NCI-H446 (cell line): ENCODE data around the gene TANGO6.

Experiments
- DNase-seq, 2 experiments: peaks; one replicate each; lab custom pipeline; 2025; lab: John Stamatoyannopoulos, UW

Gene TANGO6

GRCh38 chr16:68909099-68909733 lies 65.9 kb downstream of the TANGO6 start:
- no peak for DNase-seq

GRCh38 chr16:68910051-68910450 lies 66.7 kb downstream of the TANGO6 start:
- no peak for DNase-seq

- no peak for DNase-seq
Observed at GRCh38 chr16:68915589-68915988, 72.3 kb downstream of the TANGO6 start.

DNA sequence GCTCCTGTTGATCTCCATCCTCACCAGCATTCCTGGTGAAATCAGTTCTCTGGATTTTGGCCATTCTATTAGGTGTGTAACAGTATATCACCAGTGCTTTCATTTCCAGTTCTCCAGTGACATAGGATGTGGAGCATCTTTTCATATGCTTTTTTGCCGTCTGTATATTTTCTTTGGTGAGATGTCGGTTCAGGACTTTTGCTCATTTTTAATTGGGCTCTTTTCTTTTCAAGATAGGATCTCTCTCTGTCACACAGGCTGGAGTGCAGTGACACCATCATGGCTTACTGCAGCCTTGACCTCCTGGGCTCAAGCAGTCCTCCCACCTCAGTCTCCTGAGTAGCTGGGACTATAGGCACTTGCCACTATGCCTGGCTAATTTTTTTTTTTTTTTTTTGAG lies 74.2 kb downstream of the TANGO6 start:
- DNase-seq: no peak

DNA sequence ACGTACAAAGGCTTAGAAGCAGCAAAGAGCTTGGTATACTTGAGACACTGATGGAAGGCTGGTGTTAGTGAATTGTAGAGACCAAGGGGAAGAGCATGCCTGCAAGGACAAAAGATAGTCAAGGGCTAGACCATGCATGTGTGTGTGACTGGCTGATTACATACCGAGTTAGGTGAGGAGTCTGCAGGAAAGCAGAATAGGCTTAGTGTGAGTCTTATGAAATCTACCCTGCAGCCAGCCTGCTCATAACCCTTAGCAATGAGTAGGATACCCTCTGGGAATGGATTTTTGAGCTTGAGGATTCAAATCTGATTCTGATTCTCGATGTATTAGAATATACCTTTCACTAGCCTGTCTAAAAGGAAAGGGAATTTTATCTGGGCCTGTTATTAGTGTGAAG lies 77.0 kb downstream of the TANGO6 start:
- no peak for DNase-seq

GRCh38 chr16:68921637-68922036 lies 78.3 kb downstream of the TANGO6 start:
- DNase-seq: no peak

DNA sequence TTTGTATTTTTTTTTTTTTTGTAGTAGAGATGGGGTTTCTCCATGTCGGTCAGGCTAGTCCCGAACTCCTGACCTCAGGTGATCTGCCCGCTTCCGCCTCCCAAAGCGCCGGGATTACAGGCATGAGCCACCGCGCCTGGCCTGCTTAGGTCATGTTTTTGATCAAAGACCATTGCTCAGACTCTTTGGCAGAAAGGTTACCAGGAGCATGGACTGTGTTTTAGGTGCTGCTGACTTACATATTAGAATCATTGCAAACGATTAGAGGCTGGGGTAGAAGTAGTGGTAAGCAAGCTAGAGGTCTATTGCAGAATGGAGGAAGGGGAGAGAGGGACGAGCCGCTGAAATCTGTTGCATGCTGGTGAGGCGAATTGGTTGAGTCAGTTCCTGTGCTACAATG lies 79.8 kb downstream of the TANGO6 start:
- no peak for DNase-seq

GRCh38 chr16:68927018-68927417 lies 83.7 kb downstream of the TANGO6 start:
- no peak for DNase-seq

- no peak for DNase-seq
Observed at GRCh38 chr16:68931196-68931595, 87.9 kb downstream of the TANGO6 start.

DNA sequence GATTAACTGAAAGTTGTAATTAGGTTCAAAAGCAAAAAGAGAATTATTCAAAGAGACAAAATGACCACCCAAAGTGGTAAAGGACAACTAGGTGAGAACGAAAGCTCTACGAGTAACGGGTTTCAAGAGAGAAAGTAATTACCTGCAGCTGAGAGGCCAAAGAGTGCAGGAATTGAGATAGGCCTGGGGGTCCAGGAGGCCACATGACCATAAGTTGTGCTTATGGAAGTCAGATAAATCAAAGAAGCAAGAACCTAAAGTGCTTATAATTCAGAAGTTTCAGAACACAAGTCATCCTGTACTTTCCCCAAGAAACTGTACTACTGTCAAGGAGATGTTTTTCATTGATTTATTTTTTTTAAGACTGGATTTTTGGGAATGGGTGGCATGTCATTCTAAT lies 91.1 kb downstream of the TANGO6 start:
- no peak for DNase-seq

- no peak for DNase-seq
Observed at GRCh38 chr16:68935008-68935407, 91.7 kb downstream of the TANGO6 start.

GRCh38 chr16:68936736-68937631 lies 93.7 kb downstream of the TANGO6 start:
- peak; percentile 41 to 54 for DNase-seq

- DNase-seq: no peak
Observed at GRCh38 chr16:68939692-68940320, 96.5 kb downstream of the TANGO6 start.

- DNase-seq: no peak
Observed at GRCh38 chr16:68940816-68941215, 97.5 kb downstream of the TANGO6 start.

DNA sequence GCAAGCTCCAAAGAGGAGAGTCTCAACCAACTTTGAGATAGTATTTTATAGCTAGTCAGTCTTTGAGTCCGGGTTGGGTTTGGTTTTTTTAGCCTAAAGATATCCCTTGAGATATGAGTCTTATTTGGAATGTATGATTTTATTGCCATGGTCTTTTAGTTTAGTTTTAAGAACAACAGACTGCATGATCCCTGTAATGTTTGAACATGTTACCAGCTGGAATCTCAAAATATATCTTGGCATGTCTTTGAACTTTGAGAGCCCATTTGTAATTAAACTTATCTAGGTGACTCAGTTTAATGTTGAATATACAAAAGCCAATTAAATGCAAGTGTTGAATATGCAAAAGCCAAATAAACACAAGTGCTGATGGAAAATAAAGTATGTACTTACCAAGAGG lies 100.6 kb downstream of the TANGO6 start:
- DNase-seq: no peak

DNA sequence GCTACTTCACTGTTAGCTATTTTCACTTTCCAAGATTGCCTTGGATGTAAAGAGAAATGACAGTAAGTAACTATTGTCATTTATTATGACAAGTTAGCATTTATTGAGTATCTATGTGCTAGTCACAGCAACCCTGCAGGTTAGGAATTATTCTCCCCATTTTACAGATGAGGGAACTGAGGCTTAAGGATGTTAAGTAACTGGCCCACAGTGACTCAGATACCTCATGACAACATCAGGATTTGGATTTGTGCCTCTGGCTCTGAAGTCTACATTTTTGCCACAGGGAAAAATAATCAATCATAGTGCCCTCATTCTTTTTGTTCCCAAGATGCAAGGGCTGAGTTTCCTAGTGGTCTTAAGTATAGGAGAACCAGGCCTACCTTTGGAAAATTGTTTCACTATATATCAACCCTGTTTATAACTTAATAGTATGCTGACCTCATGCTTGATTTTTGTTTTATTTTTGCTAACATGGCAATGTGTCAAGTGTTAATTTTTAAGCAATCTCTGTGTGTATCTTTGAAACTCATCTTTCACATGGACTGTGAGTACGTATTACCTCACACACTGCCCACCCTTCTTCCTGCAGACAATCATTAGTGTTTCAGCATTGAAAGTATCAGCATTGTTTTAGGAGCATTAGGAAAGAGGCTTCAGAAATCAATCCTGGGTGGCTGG lies 105.0 kb downstream of the TANGO6 start:
- DNase-seq: no peak

DNA sequence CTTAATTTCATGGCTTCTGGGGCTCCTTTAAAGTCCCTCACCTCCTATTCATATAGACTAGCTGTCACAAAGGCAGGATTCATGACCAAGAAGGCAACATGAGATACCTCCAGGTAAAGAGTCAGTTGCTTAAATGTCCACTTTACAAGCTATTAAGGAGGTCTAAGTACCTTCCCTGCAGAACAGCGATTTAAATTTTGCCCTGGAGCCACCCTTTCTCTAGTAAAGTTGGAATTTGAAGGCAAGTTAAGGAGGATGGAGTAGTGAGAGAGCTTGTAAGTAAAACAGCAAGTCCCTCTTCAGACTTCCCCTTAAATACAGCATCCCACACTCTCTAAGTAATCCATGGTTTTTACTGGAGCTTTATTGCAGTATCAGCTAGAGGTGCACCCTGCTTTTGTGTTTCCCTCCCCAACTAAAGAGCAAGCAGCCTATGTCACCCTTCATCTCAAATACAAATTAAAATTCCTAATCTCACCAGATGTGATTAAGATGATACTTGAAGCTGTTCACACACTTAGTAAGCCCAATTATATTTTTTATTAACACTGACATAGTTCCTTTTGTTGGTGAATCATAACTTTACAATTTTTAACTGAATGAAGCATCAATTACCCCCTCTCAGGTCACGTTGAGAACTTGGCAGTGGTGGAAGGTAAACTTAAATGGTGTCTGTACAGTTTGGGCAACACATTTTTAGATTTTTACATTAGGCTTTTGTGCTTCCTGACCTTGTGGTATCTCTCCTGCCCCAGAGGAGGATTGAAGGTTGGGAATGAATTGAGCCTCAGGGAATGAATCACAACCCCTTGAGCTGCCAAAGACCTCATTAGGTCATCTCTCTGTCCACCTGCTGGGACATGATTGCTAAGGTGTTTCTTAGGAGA lies 108.9 kb downstream of the TANGO6 start:
- DNase-seq: no peak

DNA sequence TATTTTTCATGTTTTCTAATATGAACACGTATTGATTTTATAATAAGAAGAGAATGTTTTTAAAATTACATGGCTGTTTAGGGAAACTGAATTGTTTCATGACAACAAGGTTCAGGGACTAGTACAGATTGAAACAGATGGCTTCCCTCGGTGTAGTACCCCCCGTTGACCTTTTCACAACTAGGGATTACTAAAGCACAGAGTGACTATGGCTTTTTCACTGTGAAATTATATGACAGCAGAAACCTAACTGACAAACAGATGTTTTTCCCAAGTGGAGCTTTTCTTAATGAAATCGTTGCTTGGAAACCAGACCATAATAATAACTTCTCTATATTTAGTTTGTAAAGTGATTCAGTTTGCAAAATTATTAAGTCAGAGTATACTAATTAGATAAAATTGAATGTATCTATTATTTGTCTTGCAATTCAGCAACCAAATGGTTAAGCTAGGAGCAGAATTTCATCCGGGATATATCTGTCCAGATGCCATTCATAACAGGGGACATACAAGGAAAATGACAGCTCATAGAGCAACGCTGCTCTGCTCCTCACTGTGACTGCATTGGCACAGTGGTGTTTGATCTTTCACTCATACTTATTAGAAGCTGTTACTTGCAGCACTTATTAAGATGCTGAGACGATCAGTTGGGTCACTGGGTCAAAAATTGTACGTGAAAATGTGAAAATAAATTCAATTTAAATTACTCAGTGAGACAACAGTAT lies 111.7 kb downstream of the TANGO6 start:
- peak in 1 of 2 experiments; percentile 15 for DNase-seq

DNA sequence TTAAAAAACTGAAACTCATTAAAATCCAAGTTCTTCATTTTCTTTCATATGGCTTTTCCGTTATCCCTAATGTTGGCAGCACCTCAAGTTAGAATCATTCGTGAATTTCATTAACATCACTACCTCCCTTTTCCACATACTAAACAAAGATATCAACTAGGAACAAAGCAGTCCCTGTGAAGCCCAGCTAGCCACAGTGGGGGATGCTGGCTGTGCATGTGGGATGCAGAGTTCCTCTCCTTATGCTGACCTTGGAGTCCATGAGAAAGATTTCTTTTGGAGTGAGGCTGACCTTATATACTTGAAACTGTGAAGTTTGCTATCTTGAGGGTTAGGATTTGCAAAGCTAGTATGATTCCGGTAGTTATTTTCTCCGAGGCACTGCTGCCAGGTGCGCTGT lies 117.6 kb downstream of the TANGO6 start:
- DNase-seq: no peak

DNA sequence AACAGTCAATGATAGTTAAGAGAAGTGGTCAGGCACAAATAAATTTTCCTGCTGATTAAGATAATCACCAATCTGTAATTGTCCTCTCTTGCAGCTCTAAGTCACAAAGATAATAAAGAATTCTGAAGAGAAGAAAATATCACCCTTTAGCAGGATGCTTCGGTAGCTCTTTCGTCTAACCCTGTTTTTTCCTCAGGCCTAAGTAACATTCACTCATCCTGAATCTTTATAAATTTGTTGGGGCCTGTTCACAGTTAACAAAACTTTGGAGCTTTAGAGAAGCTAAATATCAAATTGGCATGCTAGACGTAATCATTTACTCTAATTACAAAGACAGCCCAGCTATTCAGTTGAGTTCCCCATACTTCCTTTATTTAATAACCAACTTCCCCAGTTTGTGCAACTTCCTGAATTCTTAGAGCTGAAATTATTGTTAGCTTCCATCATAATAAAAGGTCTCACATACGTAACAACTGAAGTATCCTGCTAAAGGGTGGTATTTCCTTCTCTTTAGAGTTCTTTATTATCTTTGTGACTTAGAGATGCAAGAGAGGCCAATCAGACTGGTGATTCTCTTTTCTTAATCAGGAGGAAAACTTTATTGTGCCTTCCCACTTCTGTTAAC lies 118.6 kb downstream of the TANGO6 start:
- DNase-seq: no peak
